GM19438 (cell line): Measurements from ENCODE around the gene DLD.

ENCODE experiments used
- ATAC-seq: cut with Tn5 transposase; IDR thresholded peaks from one replicate; pipeline ENCODE4 v1.9.1; 2021; ENCODE audit warnings: low read depth; ENCODE audit not compliant: unreplicated experiment

Gene DLD

GRCh38 chr7:107966711-107967110, 75.7 kb downstream of the DLD start:
- no peak for ATAC-seq

GRCh38 chr7:107967420-107967819, 76.4 kb downstream of the DLD start:
- no peak for ATAC-seq

DNA sequence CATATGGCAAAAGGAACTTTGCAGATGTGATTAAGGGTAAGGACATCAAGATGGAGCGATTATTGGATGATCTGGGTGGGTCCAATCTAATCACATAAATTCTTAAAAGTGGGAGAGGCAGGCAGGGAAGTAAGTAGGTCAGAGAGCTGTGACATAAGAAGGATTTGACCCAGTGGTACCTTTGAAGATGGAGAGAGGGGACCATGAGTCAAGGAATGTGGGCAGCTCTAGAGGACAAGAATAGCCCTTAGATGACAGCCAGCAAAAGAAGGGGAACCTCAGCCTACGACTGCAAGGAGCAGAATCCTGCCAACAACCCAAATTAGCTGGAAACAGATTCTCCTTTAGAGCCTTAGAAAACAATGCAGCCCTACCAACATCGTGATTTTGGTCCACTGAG, 77.5 kb downstream of the DLD start:
- ATAC-seq, result no peak

DNA sequence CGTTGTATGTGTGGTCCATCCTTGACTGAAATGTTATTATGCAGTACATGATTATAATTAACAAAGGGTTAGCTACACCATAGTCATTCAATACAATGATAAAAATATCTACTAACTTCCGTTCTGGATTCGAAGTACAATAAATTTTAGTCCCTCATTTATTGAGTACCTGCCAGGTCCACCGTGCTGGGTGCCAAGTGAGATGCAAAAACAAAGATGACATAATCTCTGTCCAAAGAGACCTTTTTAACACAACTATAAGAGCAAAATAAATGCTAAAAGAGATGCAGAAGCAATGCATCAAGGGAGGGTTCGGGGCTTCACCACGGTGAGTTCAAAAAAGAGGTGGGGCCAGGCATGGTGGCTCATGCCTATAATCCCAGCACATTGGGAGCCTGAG, 78.9 kb downstream of the DLD start:
- no peak for ATAC-seq
